ENCODE measurements around the gene SLCO4C1.

Gene SLCO4C1

DNA sequence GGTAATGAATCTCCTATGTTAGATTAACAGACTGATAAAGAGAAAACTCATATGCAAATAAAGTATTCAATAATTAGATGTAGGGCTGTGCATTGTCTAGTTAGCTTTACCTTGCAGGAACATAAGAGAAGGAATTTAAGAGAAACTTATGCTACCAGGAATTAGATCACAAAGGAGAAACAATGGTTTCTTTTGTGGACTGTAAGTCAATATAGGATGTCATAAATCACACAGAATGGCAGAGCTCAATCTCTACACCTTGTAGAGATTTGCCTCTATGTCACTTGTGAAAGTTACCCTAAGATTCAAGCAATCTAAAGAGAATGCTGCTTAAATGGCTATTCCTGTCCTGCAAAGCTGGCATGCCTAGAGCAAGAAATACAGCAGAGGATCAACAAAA, 26.0 kb downstream of the SLCO4C1 start:
- DNase-seq, result no peak

DNA sequence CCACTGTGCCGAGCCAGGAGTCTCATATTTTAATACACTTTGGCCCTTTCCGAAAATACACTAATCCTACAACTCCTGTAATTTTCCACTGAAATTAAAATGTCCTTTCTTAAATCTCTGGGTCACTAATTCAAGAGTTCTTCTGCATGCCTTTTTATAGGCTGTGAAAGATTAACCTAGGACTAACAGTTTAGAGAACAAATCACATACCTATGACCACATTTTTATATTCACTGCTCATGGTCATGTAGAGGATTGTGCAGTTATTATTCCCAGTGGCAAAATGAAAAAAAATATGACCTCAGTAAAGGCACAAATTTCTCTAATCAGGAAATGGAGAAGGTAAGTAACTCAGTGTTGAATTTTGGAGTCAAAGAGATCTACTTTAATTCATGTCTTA, 33.4 kb downstream of the SLCO4C1 start:
- DNase-seq, result no peak

DNA sequence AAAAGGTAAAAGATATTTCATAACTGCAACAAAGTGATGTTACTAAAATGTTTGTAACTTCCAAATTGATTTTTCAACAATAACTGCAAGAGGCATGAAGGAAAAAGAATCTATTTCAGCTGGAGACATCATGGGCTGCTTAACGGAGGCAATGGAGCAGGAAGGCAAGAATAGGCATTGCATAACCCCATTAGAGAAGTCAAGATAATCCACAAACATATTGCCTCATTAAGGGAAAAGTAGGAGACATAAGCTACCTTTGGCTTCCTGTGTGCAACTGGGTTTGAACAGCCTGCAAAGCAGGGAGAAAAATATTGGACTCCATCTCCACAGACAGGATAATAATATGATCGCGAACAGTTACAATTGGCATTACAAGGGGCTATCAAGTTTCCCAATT, 46.7 kb downstream of the SLCO4C1 start:
- DNase-seq, result no peak

DNA sequence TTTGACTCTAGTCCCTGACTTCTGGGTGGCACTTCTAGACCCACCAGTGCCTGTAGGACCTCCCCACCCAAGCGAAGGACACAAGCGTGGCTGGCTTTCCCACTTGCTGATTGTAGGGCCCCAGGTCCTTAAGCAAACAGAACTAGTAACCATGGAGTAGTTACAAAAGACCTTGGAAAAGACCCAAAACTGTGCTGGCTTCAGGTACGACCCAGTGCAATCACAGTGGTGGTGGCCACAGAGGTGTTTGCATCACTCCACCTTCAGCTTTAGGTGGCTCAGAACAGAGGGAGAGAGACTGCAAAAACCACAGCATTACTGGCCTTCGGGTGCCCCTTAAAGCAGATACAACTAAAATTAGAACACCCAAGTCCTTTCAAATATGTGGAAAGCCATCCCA, 52.9 kb downstream of the SLCO4C1 start:
- DNase-seq, result no peak

DNA sequence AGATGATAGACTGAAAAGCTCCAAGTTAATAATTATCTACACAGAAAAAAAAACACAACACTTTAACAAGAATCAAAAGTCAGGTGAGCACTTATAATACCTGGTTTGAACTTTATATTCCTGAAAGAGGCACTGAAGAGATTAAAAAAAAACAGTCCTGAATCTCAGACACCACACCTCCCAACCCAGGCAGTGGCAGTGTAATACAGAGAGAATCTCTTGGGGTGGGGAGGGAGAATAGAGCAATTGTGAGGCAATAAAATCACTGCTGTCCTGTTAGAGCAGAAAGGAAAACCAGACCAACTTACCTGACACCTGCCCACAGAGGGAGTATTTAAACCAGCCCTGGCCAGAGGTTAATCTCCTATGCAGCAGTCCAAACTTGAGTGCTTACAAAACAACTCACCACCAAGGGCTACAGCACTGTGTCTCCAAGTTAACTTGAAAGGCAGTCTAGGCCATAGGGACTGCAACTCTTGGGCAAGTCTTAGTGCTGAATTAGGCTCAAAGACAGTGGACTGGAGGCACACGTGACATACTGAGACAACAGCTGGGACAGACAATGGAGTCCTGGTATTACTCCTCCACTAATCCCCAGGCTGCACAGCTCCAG, 54.2 kb downstream of the SLCO4C1 start:
- DNase-seq, result no peak

DNA sequence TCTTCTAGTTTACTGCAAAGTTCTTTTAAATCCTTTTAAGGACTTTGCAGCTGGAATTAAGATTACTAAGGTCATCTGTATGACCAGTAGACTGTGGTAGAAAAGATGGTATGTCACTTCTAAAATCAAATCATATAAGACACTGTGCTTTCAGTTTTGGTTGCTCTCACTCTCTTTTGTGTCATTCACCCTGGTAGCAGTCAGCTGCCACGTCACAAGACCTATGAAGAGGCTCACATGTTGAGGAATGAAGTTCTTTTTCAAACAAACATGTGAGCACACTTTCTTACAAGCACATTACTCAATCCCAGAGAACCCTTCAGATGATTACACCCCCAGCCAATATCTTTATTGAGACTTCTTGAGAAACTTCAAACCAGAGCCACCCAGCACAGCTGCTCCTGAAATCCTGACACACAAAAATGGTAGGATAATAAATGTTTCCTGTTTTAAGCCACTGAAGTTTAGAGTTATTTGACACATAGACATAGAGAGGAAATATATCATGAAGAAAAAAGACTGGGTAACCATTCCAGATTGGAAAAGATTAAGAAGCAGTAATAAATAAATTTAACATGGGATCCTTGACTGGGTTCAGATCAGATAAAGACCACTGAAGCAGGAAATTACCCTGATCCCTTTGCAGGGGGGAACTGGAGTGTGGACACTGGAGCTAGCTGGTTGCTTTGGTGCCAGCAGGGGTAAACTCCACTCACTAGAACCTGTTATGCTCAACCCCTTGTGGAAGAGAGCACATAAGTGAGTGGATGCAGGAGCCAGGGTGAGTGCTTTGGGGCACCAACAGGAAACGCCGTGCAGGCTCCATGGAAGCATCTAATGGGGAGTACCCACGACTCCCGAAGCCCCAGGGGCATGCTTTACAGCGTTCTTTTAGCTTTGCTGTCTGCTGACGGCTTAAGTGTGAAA, 64.1 kb downstream of the SLCO4C1 start:
- DNase-seq, result no peak

DNA sequence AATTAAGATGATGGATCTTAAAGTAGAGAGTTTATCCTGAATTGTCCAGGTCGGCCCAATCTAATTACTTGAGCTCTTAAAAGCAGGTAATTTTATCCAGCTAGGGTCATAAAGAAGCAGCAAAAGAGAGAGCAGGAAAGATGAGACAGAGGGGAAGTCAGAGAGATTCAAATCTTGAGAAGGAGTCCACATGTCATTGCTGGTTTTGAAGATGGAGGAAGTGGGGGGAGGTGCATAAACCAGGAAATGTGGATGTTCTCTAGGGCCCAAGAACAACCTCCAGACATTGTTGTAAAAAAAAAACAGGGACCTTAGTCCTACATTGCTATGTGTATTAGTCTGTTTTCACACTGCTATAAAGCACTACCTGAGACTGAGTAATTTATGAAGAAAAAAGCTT, 66.4 kb downstream of the SLCO4C1 start:
- no peak for DNase-seq

DNA sequence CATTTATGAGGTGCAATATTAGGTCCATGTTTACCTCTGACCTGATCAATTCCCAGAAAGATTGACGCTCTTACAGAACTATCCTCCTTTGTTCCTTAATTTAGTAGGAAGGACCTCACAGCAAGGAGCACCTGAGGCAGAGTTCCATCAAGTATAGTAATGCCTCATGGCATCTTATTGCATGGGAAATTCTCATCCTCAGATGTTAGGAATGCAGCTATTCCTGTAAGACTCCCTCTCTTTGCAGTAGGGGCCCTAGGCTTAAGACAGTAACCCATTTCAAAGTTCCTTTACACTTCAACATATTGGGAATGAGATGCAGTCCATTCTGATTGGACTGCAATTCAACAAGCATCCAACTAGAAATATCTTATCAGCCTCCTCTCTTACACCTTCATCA, 69.8 kb downstream of the SLCO4C1 start:
- DNase-seq, result no peak

DNA sequence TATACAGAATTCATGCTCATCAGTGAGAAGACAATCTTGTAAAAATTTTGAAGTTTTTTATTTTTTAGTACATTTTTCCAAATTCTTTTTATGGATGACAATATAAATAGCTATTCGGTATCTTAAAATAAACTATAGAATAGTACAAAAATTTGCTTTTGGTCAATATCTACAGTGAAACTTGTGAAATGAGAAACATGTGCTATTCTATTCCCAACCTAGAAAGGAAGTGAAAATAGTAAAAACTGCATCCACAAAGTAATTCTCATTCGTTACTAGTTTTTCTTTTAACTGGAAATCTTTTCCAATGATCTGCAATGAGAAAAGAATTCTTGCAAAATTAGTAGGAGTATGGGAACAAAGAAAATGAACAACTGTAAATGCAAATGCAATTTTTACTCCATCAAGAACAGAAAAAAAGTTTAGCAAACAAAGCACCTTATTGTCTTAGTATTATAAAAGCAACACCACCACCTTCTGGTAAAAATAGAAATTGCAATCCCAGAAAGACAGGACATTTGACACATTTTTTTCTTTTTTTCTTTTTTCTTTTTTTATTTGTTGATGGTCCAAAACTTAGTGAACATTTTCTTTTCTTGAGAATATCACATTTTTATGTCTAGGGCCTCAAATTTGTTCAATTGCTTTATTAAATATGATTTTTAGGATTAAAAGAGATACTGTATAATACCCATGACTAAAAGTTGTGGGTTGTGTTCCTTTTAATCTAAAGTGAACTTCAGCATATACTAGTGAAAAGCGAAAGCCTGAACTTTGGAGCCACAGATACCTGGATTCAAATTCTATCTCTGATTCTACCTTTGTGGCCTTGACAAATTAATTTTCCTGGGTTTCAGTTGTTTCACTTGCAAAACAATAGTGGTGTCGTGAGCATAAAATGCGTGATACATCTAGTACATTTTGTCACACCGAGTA, 72.3 kb downstream of the SLCO4C1 start:
- no peak for DNase-seq

DNA sequence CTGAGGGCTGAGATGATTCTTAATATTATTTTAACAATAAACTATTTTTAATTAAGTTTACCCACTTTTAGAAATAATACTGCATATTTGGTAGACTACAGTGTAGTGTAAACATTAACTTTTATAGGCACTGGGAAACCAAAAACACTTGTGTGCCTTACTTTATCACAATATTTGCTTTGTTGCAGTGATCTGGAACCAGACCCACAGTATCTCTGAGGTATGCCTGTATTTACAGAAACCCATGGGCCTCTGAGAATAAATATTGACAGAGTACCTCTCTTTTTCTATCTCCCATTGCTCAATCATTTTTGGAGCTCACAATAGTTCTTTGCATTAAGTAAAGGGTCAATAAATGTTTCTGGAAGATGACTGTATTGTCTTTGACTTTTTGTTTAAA, 73.3 kb downstream of the SLCO4C1 start:
- DNase-seq, result no peak

DNA sequence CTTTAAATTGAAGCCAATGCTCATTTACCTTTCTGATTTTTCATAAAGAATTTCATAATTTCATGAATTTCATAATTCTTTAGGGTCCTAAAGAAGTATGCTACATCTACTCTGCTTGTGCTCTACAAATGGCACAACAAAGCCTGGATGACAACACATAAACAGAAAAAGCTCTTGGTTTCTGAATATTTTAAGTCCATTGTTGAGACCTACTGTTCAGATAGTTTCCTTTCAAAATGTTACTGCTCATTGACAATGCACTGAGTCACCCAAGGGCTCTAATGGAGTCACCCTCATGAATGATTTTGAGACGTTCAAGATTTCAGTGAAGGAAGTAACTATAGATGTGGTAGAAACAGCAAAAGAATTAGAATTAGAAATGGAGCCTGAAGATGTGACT, 74.1 kb downstream of the SLCO4C1 start:
- no peak for DNase-seq

DNA sequence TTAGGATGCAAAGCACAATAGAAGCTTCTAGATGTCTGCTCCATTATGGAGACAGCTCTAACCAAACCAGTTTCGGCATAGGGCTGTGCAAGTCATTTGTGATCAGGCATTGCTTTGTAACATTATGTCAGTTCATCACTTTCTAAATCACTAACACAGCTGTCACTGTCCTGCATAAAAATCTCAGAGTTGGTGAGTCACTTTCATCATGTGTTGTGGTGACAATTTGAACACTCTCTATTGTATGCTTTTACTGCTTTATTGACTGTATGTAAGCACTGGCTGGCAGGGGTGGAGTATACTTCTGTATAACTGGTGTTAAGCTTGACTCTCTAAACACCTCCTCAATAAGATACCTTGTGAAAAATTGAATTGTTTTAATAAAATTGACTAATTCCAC, 77.9 kb downstream of the SLCO4C1 start:
- no peak for DNase-seq

DNA sequence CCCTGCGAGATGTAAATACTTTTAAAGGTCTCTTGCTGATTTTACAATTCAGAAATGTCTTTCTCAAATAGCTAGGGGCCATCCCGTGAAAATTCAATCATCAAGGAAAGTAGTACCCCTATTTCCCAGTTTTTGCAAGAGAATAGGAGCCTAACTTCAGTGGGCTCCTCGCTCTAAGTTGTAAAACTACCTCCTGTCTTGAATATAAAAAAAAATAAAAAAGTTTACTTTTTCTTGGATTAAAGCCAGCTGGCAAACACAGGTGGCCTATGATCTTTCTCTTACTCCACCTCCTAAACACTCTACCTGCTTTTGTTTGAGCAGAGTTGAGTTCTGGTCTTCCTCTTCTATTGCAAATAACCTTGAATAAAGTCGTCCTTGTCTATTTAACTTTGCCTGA, 79.4 kb downstream of the SLCO4C1 start:
- no peak for DNase-seq

DNA sequence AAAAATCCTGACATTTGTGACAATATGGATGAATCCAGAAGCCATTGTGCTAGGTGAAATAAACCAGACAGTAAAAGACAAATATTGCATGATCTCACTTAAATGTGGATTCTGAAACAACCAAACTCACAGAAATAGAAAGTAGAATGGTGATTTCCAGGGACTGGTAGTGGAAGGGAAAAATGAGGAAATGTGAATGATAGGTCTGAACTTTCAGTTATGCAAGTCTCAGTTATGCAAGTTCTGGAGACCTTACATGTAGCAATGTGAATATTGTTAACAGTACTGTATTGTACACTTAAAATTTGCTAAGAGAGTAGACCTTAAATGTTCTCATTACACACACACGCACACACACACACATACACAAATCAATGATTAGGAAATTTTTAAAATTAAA, 84.9 kb downstream of the SLCO4C1 start:
- DNase-seq, result no peak

DNA sequence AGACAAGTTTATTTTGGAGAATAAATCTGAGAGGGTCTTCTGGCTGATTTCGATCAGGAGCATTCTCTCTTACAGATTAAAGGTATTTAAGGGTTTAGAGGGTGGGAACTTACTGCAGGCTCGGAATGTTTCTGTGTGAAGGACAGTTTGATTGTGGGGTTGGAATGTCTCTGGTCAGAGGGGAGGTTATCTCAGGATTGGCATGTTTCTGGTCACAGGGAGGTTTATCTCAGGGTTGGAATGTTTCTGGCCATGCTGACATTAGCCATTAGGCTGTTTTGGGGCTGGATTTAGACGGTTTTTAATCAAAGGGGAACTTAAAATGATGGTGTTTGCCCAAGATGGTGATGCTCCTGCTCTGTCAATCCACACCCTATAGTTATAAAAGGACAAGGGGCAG, 95.2 kb downstream of the SLCO4C1 start:
- no peak for DNase-seq

DNA sequence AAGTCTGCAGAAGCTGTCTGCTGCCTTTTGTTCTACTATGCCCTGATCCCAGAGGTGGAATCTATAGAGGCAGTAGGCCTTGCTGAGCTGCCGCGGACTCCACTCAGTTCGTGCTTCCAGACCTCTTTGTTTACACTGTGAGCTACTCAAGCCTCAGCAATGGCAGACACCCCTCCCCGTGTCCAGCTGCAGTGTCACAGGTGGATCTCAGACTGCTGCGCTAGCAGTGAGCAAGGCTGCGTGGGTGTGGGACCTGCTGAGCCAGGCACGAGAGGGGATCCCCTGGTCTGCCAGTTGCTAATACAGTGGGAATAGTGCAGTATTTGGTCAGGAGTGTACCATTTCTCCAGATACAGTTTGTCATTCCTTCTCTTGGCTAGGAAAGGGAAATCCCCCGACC, 99.6 kb downstream of the SLCO4C1 start:
- no peak for DNase-seq
